ENCODE data around the gene TP53I11.

Gene TP53I11

GRCh38 chr11:44941259-44942021, 9.2 kb downstream of the TP53I11 start:
- DNase-seq (ENCODE audit: low read depth in 1 of 2, low spot score in 1 of 2), result no peak

GRCh38 chr11:44940835-44941234, 9.8 kb downstream of the TP53I11 start:
- DNase-seq (ENCODE audit: low read depth in 1 of 2, low spot score in 1 of 2), result no peak

GRCh38 chr11:44940404-44940803, 10.3 kb downstream of the TP53I11 start:
- no peak for DNase-seq (ENCODE audit: low read depth in 1 of 2, low spot score in 1 of 2)

GRCh38 chr11:44939673-44940395, 10.8 kb downstream of the TP53I11 start:
- DNase-seq (ENCODE audit: low read depth in 1 of 2, low spot score in 1 of 2), result no peak

GRCh38 chr11:44938066-44938691, 12.5 kb downstream of the TP53I11 start:
- no peak for DNase-seq (ENCODE audit: low read depth in 1 of 2, low spot score in 1 of 2)

- DNase-seq (ENCODE audit: low read depth in 1 of 2, low spot score in 1 of 2), result no peak
Observed at GRCh38 chr11:44936951-44937543, 13.6 kb downstream of the TP53I11 start.

- peak; percentile 80 to 82 for DNase-seq (ENCODE audit: low read depth in 1 of 2, low spot score in 1 of 2)
Observed at GRCh38 chr11:44936525-44936924, 14.2 kb downstream of the TP53I11 start.

- no peak for DNase-seq (ENCODE audit: low read depth in 1 of 2, low spot score in 1 of 2)
Observed at GRCh38 chr11:44934735-44935250, 15.9 kb downstream of the TP53I11 start.

- no peak for DNase-seq (ENCODE audit: low read depth in 1 of 2, low spot score in 1 of 2)
Observed at GRCh38 chr11:44934110-44934509, 16.6 kb downstream of the TP53I11 start.

- DNase-seq (ENCODE audit: low read depth in 1 of 2, low spot score in 1 of 2), result no peak
Observed at GRCh38 chr11:44931466-44931865, 19.2 kb downstream of the TP53I11 start.

GRCh38 chr11:44930588-44931302, 19.9 kb downstream of the TP53I11 start:
- DNase-seq (ENCODE audit: low read depth in 1 of 2, low spot score in 1 of 2), result no peak

GRCh38 chr11:44928816-44929215, 21.9 kb downstream of the TP53I11 start:
- DNase-seq (ENCODE audit: low read depth in 1 of 2, low spot score in 1 of 2), result no peak

- no peak for DNase-seq (ENCODE audit: low read depth in 1 of 2, low spot score in 1 of 2)
Observed at GRCh38 chr11:44928144-44928543, 22.5 kb downstream of the TP53I11 start.

GRCh38 chr11:44927174-44927661, 23.5 kb downstream of the TP53I11 start:
- DNase-seq (ENCODE audit: low read depth in 1 of 2, low spot score in 1 of 2), result peak in 1 of 2 donors; percentile 52

- DNase-seq (ENCODE audit: low read depth in 1 of 2, low spot score in 1 of 2), result no peak
Observed at GRCh38 chr11:44926036-44926435, 24.6 kb downstream of the TP53I11 start.

GRCh38 chr11:44923806-44924205, 26.9 kb downstream of the TP53I11 start:
- no peak for DNase-seq (ENCODE audit: low read depth in 1 of 2, low spot score in 1 of 2)

- DNase-seq (ENCODE audit: low read depth in 1 of 2, low spot score in 1 of 2), result no peak
Observed at GRCh38 chr11:44923115-44923514, 27.6 kb downstream of the TP53I11 start.

GRCh38 chr11:44920451-44920850, 30.2 kb downstream of the TP53I11 start:
- no peak for DNase-seq (ENCODE audit: low read depth in 1 of 2, low spot score in 1 of 2)

GRCh38 chr11:44917741-44918140, 32.9 kb downstream of the TP53I11 start:
- no peak for DNase-seq (ENCODE audit: low read depth in 1 of 2, low spot score in 1 of 2)

GRCh38 chr11:44916801-44917385, 33.8 kb downstream of the TP53I11 start:
- no peak for DNase-seq (ENCODE audit: low read depth in 1 of 2, low spot score in 1 of 2)

Measured in activated CD4-positive, alpha-beta T cell treated with anti-CD3 and anti-CD28 coated beads, Interleukin-2, amount 50 U/mL, for 24 hours (primary cell).